Fibroblast of skin of back (primary cell): ENCODE data around the gene MS4A15.

Experiments
- DNase-seq: peaks from one replicate; pipeline ENCODE4 v3.0.0-alpha.2; 2013

Gene MS4A15

GRCh38 chr11:60777572-60777971, 20.9 kb downstream of the MS4A15 start:
- DNase-seq = peak; percentile 95

DNA sequence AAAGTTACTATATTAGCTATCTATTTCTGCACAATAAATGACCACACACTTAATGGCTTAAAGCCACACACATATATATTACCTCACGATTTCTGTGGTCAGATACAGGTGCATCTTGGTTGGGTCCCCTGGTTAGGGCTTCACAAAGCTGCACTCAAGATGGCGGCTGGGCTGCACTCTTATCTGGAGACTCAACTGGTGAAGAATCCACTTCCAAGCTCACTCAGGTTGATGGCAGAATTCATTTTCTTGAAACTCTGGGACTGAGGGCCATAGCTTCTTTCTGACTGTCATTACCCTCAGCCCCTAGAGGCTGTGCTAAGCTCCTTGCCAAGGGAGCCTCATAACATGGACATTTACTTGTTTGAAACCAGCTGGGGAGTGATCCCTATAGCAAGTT, 23.4 kb downstream of the MS4A15 start:
- no peak for DNase-seq

- no peak for DNase-seq
These were observed 24.1 kb downstream of the MS4A15 start for GRCh38 chr11:60780774-60781173.

- DNase-seq = no peak
These were observed 24.8 kb downstream of the MS4A15 start for GRCh38 chr11:60781286-60781980.

DNA sequence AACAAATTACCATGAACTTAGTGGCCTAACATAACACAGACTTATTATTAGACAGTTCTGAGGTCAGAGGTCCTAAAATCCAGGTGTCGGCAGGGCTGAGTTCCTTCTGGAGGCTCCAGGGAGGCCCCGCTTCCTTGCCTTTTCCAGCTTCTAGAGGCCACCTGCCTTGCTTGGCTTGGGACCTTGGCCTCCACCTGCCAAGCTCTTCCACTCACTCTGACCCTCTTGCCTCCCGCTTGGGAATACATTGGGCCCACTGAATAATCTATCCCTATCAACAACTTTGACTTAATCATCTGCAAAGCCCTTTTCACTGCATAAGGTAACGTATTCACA, 25.3 kb downstream of the MS4A15 start:
- DNase-seq = no peak

DNA sequence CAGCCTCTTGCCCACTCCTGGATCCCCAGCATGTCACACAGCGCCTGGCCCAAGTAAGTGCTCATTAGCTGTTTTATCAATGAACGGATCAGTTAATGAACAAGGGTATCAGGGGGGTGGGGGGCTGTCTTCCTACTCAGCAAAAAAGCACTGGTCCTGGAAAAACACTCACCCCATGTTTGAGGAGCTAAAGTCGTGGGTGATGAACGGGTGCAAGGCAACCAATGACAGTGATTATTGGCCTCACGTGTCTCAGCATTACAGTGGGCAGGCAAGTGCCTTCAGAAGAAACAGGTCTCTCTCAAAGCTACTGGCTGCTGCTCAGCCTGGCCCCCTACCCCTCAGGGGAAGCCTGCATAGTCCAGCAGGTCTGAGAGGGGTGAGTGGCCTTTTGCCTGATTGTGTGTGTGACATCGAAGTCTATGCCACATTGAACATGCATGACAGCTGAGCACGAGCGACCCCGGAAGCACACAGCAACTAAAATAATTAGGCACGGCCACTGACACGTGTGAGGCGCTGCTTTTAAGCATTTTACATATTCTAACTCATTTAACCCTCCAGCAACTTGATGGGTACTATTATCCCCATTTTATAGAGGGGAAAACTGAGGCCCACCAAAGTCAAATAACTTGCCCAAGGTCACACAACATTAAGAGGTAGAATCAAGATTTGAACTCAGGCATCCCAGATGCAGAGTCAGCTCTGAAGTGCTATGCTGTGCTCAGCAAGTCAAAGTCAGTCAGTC, 25.9 kb downstream of the MS4A15 start:
- no peak for DNase-seq

- no peak for DNase-seq
These were observed 26.4 kb downstream of the MS4A15 start for GRCh38 chr11:60783141-60783484.

DNA sequence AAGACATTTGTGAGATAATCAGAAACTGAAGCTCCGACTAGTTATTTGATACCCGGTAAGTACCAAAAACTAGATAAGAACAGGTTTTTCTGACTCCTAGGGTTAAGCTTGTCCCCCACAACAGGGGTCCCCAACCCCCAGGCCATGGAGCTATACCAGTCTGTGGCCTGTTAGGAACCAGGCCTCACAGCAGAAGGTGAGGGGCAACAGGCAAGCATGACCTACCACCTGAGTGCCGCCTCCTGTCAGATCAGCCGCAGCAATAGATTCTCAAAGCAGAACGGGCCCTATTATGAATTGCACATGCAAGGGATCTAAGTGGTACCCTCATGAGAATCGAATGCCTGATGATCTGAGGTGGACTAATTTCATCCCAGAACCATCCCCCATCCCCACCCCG, 27.2 kb downstream of the MS4A15 start:
- DNase-seq = no peak

GRCh38 chr11:60785136-60785535, 28.5 kb downstream of the MS4A15 start, which contains the start of gene MS4A10:
Gene MS4A10 (plus strand): TSS chr11:60785333. CDS start chr11:60790336, 5,003 bp downstream.
- no peak for DNase-seq

GRCh38 chr11:60785806-60786361, 29.2 kb downstream of the MS4A15 start:
- DNase-seq = peak; percentile 72

DNA sequence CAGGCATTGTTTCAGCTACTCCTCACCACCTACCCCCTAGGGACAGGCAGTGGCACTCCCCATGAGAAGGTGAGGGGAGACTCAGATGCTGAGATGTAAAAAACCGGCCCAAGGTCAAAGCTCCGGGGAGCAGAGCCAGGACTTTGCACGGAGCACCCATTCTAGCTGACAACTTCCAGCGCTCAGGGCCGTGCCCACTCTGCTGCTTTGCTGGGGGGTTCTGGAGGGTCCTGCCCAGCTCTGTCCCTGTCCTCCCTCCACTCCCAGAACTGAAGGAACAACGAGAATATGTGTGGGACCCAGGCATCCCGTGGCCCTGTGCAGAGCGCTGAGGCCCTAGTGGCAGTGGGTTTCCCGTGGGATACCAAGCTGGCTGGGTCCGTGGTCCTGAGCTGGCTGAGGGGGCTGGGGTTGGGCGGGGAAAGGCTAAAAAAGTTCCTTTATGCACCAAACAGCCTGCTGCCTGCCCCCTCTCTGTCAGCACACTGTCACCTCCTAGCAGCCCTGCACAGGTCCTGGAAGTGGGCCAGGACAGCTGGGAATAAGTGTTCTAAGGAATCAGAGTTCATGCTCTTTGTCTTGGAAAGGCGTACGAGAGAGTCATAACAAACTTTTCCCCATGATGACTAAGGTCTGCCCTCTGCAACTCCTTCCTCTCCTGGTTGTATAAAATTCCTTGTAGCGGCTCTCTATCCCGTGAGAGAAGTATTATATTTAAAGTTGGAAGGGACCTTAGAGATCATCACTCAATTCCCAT, 30.3 kb downstream of the MS4A15 start:
- DNase-seq = peak; percentile 88

DNA sequence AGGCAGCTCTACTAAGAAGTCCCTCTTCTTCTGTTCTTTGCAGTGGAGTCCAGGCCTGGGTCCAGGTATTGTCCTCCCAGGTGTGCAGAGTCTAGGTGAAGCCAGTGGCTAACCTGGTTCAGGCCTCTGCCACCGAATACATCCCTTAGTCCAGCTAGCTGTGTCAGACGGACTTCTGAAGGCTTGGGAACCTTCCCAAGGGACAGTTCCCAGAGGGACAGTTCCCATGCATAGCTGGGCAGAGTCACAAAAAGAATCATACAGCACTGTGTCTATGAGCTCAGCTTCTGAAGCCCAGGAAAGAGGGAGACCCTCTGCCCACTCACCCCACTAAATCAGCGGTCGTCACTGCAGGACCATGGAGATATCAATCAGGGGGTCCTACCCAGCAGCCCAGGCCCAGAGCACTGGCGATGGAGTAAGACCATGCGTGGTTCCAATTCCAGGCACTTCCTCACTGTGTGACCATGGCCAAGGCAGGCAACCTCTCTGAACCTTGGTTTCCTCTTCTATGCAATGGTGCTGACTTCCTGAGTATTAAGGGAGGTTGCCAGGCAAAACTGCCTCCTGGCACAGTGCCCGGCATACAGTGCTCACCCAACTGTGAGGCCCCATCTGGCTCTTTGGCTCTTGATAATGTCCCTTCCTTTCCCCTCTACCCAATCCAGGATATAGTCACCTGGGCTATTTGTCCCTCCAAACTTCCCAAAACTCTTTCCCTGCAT, 31.9 kb downstream of the MS4A15 start:
- DNase-seq = no peak

- no peak for DNase-seq
These were observed 34.1 kb downstream of the MS4A15 start for GRCh38 chr11:60790726-60791125.

DNA sequence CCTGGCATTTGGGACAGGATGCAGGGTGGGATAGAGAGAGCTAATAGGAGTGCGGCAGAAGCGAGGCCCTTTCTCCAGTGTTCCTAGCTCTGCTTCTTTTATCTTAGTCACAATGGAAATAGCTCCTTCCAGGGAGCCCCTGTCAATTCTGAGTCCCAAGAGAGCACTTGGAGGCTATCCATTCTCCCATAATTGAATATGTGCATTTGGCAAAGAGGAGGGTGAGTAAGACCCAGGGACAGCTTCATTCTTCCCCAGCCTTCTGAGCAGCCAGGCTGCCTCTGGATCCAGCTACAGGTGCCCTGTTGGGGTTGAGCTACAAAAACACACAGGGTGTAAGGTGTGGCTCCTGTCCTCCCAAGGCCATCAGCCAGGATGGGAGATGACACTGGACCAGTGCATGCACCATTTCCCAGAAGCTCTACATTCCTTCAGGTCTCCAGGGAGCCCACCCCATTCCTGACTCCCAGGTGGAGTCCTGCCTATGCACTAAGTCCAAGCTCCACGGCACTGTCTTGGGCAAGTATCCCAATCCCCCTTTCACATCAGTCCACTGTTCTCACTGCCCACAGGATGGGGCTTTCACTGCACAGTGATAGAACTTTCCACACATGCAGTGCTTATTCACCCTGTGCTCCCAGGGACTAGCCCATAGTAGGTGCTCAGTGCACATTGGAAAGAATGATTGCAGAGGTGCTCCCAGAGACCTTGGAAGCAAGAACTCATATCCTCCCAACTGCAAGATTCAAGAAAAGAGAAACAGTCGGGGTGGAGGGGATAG, 34.7 kb downstream of the MS4A15 start:
- no peak for DNase-seq

DNA sequence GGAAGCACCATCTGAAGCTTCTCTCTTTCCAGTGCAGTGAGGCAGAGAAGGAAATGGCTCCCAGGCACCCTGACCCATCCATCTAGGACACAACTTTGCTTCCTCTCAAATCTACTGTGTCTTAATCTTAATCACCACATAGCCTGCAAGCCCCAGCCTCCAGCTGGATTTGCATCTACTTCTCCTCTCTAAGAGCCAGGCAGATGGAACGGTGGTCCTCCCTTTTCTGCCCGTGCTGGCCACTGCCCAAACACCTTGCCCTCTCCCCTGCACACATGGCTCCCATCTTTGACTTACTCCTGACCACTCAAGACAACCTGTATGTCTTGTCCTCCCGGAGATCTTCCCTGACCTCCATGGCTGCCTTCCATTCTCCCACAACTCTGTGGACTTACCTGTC, 35.9 kb downstream of the MS4A15 start:
- DNase-seq = no peak

DNA sequence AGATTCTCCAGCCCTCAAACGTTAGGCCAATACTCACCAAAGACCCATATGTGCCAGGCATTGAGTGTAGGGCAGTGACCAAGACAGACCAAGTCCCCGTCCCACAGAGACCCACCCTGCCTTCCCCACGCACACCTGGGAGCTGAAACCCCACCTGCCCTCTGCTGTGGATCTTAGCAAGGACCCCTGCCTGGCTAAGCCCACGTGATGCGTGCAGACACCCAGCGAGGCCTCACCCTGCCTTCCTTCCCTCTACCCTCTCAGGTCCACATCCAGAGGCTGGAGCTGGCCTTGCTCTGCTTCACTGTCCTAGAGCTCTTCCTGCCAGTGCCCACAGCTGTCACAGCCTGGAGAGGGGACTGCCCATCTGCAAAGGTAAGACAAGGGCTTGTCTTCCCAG, 38.6 kb downstream of the MS4A15 start:
- DNase-seq = no peak

DNA sequence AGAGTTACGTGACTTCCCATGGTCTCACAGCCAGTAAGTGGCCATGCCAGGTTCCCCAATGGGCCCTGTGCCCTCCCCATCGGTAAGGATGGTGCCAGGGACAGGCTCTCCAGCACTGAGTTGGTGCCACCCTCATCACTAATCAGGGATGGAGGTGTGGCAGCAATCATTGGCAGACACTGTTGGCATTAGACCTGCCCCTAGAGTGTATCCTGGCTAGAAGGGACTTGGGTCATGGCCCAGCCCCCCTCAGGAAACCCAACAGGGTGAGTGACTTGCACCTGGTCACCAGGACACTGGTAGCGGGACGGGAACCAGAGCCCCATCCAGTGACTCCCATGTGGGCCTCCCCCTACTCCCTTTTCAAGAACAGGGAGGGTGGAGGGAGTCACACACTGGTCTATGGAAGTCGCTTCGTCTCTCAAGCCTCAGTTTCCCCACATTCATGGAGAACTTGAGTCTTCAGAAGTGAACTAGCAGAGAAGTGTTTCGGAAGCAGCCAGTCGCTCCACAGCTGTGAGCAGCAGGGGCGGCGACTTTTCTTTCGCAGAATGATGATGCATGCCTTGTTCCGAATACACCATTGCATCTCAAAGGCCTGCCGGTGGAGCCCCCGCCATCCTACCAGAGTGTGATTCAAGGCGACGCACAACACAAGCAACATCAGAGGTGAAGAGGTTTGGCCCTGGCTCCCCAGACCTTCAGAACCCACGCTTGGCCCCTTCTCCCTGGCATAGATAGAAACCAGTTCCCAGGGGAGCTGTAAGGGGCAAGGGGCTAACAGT, 41.4 kb downstream of the MS4A15 start:
- DNase-seq = no peak

DNA sequence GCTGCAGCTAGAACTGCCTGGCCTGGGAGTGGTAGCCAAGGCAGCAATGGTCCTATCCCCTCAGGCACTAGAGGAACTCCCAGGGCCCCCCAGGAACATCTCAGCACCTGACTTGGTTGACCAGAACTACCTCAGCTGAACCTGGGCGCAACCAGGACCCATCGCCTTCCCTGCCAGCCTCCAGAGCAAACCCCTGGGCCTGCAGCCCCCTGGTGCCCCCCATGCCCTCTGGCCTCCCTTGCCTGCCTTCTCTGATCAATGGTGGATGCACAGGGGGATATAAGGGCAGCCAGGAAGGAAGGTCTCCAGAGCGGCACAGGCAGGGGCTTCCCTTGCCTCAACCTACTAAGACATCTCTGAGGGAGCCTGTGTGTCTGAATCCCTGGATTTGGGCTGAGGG, 42.0 kb downstream of the MS4A15 start:
- no peak for DNase-seq

- DNase-seq = no peak
These were observed 44.5 kb downstream of the MS4A15 start for GRCh38 chr11:60801194-60801593.

GRCh38 chr11:60803273-60803936, 46.7 kb downstream of the MS4A15 start:
- DNase-seq = peak; percentile 7
